ENCODE data around the gene KANSL1.

DNA sequence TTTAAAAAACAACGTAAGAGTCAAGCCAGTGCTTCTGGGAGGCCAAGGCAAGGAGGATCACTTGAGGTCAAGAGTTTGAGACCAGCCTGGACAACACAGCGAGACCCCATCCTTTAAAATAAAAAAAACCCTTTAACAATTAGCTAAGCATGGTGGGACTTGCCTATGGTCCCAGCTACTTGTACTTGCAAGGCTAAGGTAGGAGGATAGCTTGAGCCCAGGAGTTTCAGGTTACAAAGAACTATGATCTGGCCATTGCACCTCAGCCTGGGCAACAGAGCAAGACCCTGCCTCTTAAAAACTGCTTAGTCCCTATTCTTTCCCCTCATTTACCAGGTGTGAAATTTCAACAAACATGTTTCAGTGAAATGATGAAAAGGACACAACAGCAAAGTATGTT lies 104.6 kb downstream of the KANSL1 start:
- TF ChIP-seq, protein P1, sequence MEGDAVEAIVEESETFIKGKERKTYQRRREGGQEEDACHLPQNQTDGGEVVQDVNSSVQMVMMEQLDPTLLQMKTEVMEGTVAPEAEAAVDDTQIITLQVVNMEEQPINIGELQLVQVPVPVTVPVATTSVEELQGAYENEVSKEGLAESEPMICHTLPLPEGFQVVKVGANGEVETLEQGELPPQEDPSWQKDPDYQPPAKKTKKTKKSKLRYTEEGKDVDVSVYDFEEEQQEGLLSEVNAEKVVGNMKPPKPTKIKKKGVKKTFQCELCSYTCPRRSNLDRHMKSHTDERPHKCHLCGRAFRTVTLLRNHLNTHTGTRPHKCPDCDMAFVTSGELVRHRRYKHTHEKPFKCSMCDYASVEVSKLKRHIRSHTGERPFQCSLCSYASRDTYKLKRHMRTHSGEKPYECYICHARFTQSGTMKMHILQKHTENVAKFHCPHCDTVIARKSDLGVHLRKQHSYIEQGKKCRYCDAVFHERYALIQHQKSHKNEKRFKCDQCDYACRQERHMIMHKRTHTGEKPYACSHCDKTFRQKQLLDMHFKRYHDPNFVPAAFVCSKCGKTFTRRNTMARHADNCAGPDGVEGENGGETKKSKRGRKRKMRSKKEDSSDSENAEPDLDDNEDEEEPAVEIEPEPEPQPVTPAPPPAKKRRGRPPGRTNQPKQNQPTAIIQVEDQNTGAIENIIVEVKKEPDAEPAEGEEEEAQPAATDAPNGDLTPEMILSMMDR (IDR thresholded peaks at IDR 0.05; ENCODE audit: poor library complexity) = no peak
- no peak for TF ChIP-seq EZH2 (IDR thresholded peaks at IDR 0.05; ENCODE audit: borderline replicate concordance)

Measured in hepatocyte (in vitro differentiated cells).